Osteocyte (in vitro differentiated cells): ENCODE data around the gene MATN1. TPM values are rescaled to one million over a fixed set of nuclear protein-coding genes. Genes with fewer than 3 reads are reported as not detected.

Experiments used
- DNase-seq: peaks from one replicate; pipeline ENCODE4 v3.0.0; 2021; ENCODE audit warnings: mixed read lengths; ENCODE audit not compliant: unreplicated experiment; ENCODE audit errors: extremely low spot score
- H3K27ac Mint-ChIP-seq: one replicate; pipeline ENCODE4 v1.8.0; 2021; ENCODE audit warnings: mild to moderate bottlenecking, mixed read lengths; ENCODE audit not compliant: unreplicated experiment
- H3K27me3 Mint-ChIP-seq: one replicate; pipeline ENCODE4 v1.8.0; 2021; ENCODE audit warnings: mixed read lengths; ENCODE audit not compliant: unreplicated experiment
- H3K36me3 Mint-ChIP-seq: one replicate; pipeline ENCODE4 v1.8.0; 2021; ENCODE audit warnings: mixed read lengths; ENCODE audit not compliant: unreplicated experiment
- H3K4me1 Mint-ChIP-seq: one replicate; pipeline ENCODE4 v1.8.0; 2021; ENCODE audit warnings: mixed read lengths; ENCODE audit not compliant: unreplicated experiment
- H3K4me3 Mint-ChIP-seq: one replicate; pipeline ENCODE4 v1.8.0; 2021; ENCODE audit warnings: mild to moderate bottlenecking, moderate library complexity, mixed read lengths; ENCODE audit not compliant: unreplicated experiment
- H3K9me3 Mint-ChIP-seq: one replicate; pipeline ENCODE4 v1.8.0; 2021; ENCODE audit warnings: mixed read lengths; ENCODE audit not compliant: unreplicated experiment
- CTCF ChIP-seq: fragments of 200-600 bp; sonication (generic); IDR thresholded peaks from 2 replicates; pipeline ENCODE4 v1.5.0; 2021; ENCODE audit warnings: antibody characterized with exemption, mild to moderate bottlenecking, moderate library complexity
- total RNA-seq: library from RNA; stranded (reverse); gene quantifications from 2 replicates; pipeline ENCODE4 v1.2.1, GENCODE V29; 2021

Gene MATN1
- total RNA-seq, 1 donor from 2014 or later: 0.99 TPM

- peak; percentile 94 for DNase-seq
- Mint-ChIP-seq H3K27me3 (no peaks in the 10 kb centered on the region), H3K36me3 (no peaks in the 10 kb centered on the region), H3K4me3 (peak overlapping the region; percentile 79), H3K27ac (peak overlapping the region; percentile 95), H3K9me3 (peaks cover 5% of the 10 kb centered on the region), H3K4me1 (peaks cover 10% of the 10 kb centered on the region)
- peak; percentile 99 for TF ChIP-seq CTCF
Measured at GRCh38 chr1:30718636-30719405, 4.6 kb downstream of the MATN1 start.

GRCh38 chr1:30718091-30718635, 5.2 kb downstream of the MATN1 start:
- H3K27ac Mint-ChIP-seq: peak overlapping the region; percentile 94
- no peak for TF ChIP-seq CTCF
- H3K36me3 Mint-ChIP-seq: no peaks in the 10 kb centered on the region
- no peaks in the 10 kb centered on the region for H3K27me3 Mint-ChIP-seq
- peak overlapping the region; percentile 82 for H3K4me3 Mint-ChIP-seq
- DNase-seq: peak; percentile 100
- peaks cover 5% of the 10 kb centered on the region for H3K9me3 Mint-ChIP-seq
- H3K4me1 Mint-ChIP-seq: peaks cover 10% of the 10 kb centered on the region

- Mint-ChIP-seq H3K27me3 (peaks cover 7% of the 10 kb centered on the region), H3K27ac (no peak overlapping the region), H3K9me3 (peaks cover 5% of the 10 kb centered on the region), H3K36me3 (no peaks in the 10 kb centered on the region), H3K4me1 (peaks cover 10% of the 10 kb centered on the region), H3K4me3 (no peak overlapping the region)
- TF ChIP-seq CTCF: no peak
- no peak for DNase-seq
Measured at GRCh38 chr1:30716646-30717045, 6.7 kb downstream of the MATN1 start.

- Mint-ChIP-seq H3K4me3 (no peak overlapping the region), H3K4me1 (peaks cover 10% of the 10 kb centered on the region), H3K9me3 (peaks cover 5% of the 10 kb centered on the region), H3K27ac (no peak overlapping the region), H3K36me3 (no peaks in the 10 kb centered on the region), H3K27me3 (peaks cover 10% of the 10 kb centered on the region)
- no peak for DNase-seq
- no peak for TF ChIP-seq CTCF
Measured at GRCh38 chr1:30715886-30716285, 7.5 kb downstream of the MATN1 start.

- Mint-ChIP-seq H3K9me3 (peaks cover 5% of the 10 kb centered on the region), H3K27ac (no peak overlapping the region), H3K4me3 (no peak overlapping the region), H3K27me3 (peaks cover 10% of the 10 kb centered on the region), H3K4me1 (peaks cover 10% of the 10 kb centered on the region), H3K36me3 (no peaks in the 10 kb centered on the region)
- DNase-seq: no peak
- TF ChIP-seq CTCF: peak; percentile 43
Measured at GRCh38 chr1:30715216-30715615, 8.2 kb downstream of the MATN1 start.
